Ovary (tissue), 3 donors: ENCODE results near the gene RUFY3.

Experiments
- CTCF ChIP-seq, 3 donors: fragments of 450-650 bp in 2 of 3; fragments of 200-600 bp in 1 of 3; IDR thresholded peaks; one replicate each; pipeline versions ENCODE4 v1.5.1 to v1.8.0; 2016 to 2022; ENCODE audit warnings: antibody characterized with exemption in 3 of 3, mild to moderate bottlenecking in 1 of 3
- EP300 ChIP-seq: sonication (generic); formaldehyde crosslinking; IDR thresholded peaks from one replicate; pipeline ENCODE4 v1.6.1; 2017; ENCODE audit warnings: antibody characterized with exemption
- POLR2A ChIP-seq: fragments of 450-650 bp; IDR thresholded peaks from one replicate; pipeline ENCODE4 v1.6.1; 2017; ENCODE audit warnings: antibody characterized with exemption, mild to moderate bottlenecking, moderate library complexity
- donor health status: DM: no; HTN: no; CAD: no.

GRCh38 chr4:70841211-70841610, 119.4 kb downstream of the RUFY3 start:
- no peak for TF ChIP-seq CTCF (IDR thresholded peaks at IDR 0.05)
- TF ChIP-seq EP300 = no peak
- no peak for TF ChIP-seq POLR2A
